Limb (tissue), 2 donors: ENCODE results near the gene GRK5.

Experiments used
- DNase-seq, 2 donors: peaks; one replicate each; pipeline ENCODE4 v3.0.0-alpha.2; 2016; ENCODE audit errors: extremely low spot score in 2 of 2

The GRK5 gene

GRCh38 chr10:119477444-119477843 is 270.1 kb downstream of the GRK5 start:
- DNase-seq, result no peak

- DNase-seq, result no peak
Observed at GRCh38 chr10:119478111-119478802, 270.9 kb downstream of the GRK5 start.

DNA sequence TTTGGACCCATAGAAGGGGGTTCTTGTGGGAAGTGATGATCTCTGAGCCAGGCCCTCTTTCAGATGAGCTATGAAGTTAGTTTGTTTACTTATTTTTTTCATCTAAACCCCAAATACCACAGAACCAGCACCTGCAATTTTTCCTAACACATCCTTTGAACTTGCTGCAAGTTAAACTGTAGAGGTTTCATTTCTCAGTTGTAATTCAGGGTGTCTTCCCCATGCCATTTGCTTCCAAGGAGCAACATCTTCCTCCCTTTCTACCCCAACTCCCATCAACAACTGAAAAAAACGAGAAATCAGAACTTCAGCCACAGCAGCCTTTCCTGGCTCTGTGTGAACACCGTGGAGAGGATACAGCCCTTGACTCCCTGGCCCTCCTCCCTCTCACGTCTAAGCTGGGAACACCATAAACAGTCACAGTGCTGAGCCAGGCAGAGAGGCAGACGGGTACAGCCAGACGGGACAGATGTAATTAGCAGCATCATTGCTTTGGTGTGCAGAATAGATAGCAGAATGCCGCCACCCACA is 271.5 kb downstream of the GRK5 start:
- DNase-seq, result no peak

- DNase-seq, result no peak
Observed at GRCh38 chr10:119479532-119479931, 272.2 kb downstream of the GRK5 start.

DNA sequence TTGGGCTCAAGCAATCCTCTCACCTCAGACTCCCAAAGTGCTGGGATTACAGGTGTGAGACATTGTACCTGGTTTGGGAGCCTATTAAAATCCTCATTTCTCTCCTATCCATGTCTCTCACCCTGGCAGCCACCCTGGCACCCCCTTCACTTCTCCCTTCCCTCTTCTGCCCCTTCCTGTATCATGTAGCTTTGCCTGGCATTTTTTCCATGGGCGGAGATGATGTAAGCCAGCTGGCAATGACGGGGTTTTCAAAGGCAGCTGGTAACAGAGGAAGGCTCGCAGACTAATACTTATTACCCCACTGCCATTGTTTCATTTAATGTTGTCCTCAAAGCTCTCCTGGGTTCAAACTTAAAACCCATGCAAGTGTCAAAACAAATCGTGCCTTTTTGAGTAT is 273.3 kb downstream of the GRK5 start:
- no peak for DNase-seq

GRCh38 chr10:119481781-119482426 is 274.5 kb downstream of the GRK5 start:
- no peak for DNase-seq

GRCh38 chr10:119483001-119483400 is 275.6 kb downstream of the GRK5 start:
- DNase-seq, result no peak

DNA sequence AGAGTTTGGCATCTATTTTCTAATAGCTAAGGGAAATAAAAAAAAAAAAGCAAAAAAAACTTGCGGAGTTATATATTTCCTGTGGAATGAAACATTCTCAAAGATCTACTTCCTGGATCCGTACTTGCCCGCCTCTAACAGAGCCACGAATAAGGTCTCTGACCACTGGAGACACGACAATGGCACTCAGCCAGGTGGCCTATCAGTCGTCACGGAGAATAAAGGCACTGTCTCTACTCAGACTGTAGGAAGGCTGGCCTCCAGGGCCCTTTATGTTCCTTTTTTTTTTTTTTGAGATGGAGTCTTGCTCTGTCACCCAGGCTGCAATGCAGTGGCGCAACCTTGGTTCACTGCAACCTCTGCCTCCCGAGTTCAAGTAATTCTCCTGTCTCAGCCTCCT is 276.5 kb downstream of the GRK5 start:
- DNase-seq, result no peak

GRCh38 chr10:119488675-119489074 is 281.3 kb downstream of the GRK5 start:
- DNase-seq, result no peak

GRCh38 chr10:119489991-119490326 is 282.6 kb downstream of the GRK5 start:
- no peak for DNase-seq

DNA sequence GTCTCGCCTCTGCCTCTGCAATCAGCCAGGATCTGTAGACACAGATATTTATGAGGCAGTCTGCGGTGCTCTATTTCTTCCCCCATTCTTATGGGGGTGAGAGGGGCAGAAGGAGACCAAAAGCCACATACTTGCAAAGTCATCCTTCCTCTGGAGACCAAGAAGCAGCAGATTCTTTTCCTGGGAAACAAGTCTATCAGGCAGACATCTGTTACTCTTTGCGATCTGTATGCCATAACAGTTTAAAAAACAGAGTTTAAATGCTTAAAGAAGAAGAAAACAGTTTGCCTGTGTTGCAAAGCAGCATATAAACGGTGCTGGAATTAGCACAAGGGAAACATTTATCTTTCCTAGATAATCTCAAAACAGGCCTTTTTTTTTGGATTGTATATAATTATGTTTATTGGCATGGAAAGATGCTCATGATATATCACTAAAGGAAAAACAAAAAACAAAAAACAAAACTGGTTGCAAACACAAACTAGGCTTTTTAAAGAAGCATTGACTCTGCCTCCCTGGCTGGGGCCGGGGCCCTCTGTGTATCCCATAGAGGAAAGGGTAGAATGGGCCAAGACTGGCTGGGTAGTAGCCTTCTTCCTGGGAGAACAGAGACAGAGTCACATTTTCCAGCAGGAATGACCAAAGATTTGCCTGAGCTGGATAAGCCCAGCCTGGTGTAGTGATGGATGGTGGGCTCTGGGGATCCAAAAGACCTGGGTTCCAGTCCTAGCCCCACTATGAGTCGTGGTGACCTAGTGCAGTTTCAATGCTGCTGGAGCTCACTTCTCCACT is 284.8 kb downstream of the GRK5 start:
- DNase-seq, result no peak

DNA sequence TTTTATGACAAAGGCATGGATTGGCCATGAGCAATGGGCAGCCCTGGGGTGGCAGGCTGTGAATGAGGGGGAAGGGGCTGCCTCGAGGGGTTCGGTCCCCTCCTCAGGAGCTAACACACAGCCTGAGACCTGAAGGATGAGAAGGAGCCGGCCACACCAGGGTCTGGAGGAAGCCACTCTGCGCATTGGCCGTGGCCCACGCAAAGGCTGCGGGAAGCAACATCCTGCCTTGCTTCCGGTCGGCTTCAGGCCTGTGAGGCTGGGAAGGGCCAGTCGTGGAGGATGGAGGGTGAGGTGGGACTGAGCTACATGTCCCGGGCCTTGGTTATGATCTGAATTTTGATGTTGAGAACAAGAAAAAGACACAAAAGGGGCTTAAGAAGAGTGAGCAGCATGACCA is 285.8 kb downstream of the GRK5 start:
- no peak for DNase-seq

DNA sequence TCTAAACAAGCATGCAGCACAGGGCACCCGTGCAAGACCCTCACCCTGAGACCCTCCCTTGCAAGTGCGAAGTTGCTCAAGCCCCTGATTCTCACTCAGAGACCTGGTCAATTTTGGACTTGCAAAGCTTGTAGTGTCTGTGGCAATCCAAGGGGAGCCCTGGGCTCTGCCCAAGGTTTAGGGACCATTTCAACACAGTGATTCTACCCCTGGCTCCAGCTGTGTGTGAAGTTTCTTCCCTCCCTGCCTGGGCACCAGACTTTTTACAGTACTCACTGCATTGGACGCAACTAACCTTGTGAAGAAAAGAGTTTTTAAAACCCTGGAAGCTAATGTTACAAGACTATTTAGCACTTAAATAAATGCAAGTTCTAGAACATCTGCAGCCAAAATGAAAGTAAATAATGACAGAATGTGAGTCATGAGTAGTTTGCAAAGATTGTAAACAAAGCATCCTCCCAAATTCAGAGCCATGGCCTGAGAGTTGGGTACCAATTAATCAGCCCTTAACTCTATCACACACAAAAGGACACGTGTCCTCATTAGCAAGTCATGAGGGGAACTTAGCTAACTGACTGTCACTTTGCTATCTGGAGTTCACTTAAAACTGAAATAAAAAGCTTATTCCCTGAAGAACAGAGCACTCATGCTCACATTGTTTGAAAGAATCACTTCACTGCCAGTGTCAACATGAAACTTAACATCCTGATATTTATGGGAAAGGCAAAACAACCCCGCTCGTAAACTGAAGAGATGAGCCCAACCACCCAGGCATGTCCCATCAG is 287.1 kb downstream of the GRK5 start:
- DNase-seq, result no peak

GRCh38 chr10:119495021-119495505 is 287.7 kb downstream of the GRK5 start:
- DNase-seq, result no peak

DNA sequence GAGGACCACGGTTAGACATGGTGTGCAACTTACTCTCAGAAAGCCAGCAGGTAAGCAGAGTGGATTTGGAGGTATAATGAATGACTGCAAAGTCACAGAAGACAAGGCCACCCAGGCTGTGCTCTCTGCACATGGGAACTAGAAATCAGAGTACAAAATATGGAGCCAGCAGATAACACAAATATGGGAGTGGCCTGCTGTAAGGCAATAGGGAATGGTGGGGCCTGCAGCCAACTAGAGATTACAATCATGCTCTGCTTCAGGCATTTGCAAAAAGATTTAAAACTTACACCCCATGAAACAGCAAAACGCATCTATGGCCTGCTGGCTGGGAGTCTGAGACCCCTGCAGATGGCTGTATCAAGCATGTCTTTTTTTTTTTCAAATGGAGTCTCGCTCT is 288.2 kb downstream of the GRK5 start:
- no peak for DNase-seq

GRCh38 chr10:119496273-119496672 is 288.9 kb downstream of the GRK5 start:
- DNase-seq, result no peak

DNA sequence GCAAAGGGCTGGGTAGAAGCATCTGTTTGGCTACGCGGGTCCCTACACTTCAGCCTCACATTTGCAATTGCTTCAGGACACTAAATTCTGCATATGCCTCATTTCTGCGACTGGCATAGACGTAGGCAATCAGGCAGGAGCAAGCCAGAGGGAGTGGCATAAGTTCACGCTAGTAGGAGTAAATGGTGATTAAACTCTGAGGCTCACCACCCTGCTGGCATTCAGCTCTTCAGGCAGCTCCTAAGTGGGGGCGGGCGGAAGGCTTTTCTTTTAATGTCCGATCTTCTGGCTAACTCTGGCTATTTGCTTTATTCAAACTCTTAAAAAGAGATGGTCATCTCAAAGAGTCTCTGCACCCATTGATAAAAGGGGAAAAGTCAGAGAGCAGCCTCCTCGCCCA is 289.9 kb downstream of the GRK5 start:
- no peak for DNase-seq

- no peak for DNase-seq
Observed at GRCh38 chr10:119498889-119499676, 291.7 kb downstream of the GRK5 start.

- DNase-seq, result no peak
Observed at GRCh38 chr10:119499677-119500002, 292.3 kb downstream of the GRK5 start.

- DNase-seq, result no peak
Observed at GRCh38 chr10:119500123-119500795, 292.9 kb downstream of the GRK5 start.
